CD14-positive monocyte (primary cell): ENCODE data around the gene PLA2G6. TPM values are rescaled to one million over a fixed set of nuclear protein-coding genes. Genes with fewer than 3 reads are reported as not detected.

Source experiments
- DNase-seq, 3 donors: peaks; one replicate each; pipeline ENCODE4 v3.0.0-alpha.2; 2011 to 2022
- H2AFZ ChIP-seq: 2 replicates; pipeline ENCODE4 v1.6.0; 2012; ENCODE audit warnings: mild to moderate bottlenecking, low read depth, low read length, inconsistent platforms; ENCODE audit not compliant: insufficient read depth, poor library complexity, severe bottlenecking
- H3K27ac ChIP-seq, 2 donors: 1 replicate in 1 of 2; 2 replicates in 1 of 2; pipeline ENCODE4 v1.5.1; 2012 to 2013; ENCODE audit warnings: low read length in 2 of 2, control low read depth in 1 of 2, inconsistent platforms in 1 of 2, low read depth in 1 of 2, mild to moderate bottlenecking in 1 of 2
- H3K27me3 ChIP-seq, 2 donors: one replicate each; pipeline versions ENCODE4 v1.6.0 to v1.6.1; 2011 to 2013; ENCODE audit warnings: low read length in 2 of 2; ENCODE audit not compliant: control insufficient read depth in 2 of 2, insufficient read depth in 2 of 2
- H3K36me3 ChIP-seq, 2 donors: replicated peaks in 1 of 2; 1 replicate in 1 of 2; 2 replicates in 1 of 2; pipeline versions ENCODE4 v1.5.1 to v1.6.1; 2012 to 2013; ENCODE audit warnings: low read length in 2 of 2, control low read depth in 1 of 2, inconsistent platforms in 1 of 2, mild to moderate bottlenecking in 1 of 2; ENCODE audit not compliant: insufficient read depth in 2 of 2, control insufficient read depth in 1 of 2
- H3K4me1 ChIP-seq, 2 donors: 1 replicate in 1 of 2; 2 replicates in 1 of 2; pipeline versions ENCODE4 v1.5.1 to v1.6.1; 2012 to 2013; ENCODE audit warnings: low read length in 2 of 2, control low read depth in 1 of 2, inconsistent platforms in 1 of 2, mild to moderate bottlenecking in 1 of 2, moderate library complexity in 1 of 2; ENCODE audit not compliant: insufficient read depth in 2 of 2, control insufficient read depth in 1 of 2
- H3K4me2 ChIP-seq: replicated peaks from 2 replicates; pipeline ENCODE3; 2012; ENCODE audit warnings: low read length, moderate library complexity, mild to moderate bottlenecking; ENCODE audit not compliant: poor library complexity, severe bottlenecking; ENCODE audit errors: extremely low read depth
- H3K4me3 ChIP-seq, 3 experiments: fragments of 200-600 bp in 1 of 3; sonication (generic) in 1 of 3; replicated peaks in 1 of 3; 1 replicate in 2 of 3; 2 replicates in 1 of 3; pipeline ENCODE4 v1.5.1; 2011 to 2013; ENCODE audit warnings: low read length in 3 of 3, mild to moderate bottlenecking in 3 of 3, control low read depth in 2 of 3, low read depth in 2 of 3, inconsistent platforms in 1 of 3, moderate library complexity in 1 of 3
- H3K79me2 ChIP-seq: 2 replicates; pipeline ENCODE4 v1.6.0; 2012; ENCODE audit warnings: mild to moderate bottlenecking, control low read depth, inconsistent platforms, low read length, moderate library complexity; ENCODE audit not compliant: insufficient read depth
- H3K9ac ChIP-seq: 2 replicates; pipeline ENCODE4 v1.6.0; 2017; ENCODE audit warnings: low read length, mild to moderate bottlenecking; ENCODE audit not compliant: insufficient read depth, poor library complexity, severe bottlenecking
- H3K9me3 ChIP-seq, 2 donors: replicated peaks in 1 of 2; 1 replicate in 1 of 2; 2 replicates in 1 of 2; pipeline versions ENCODE4 v1.5.1 to v1.6.1; 2012 to 2013; ENCODE audit warnings: low read length in 2 of 2, control low read depth in 1 of 2; ENCODE audit not compliant: control insufficient read depth in 1 of 2, insufficient read depth in 1 of 2
- H4K20me1 ChIP-seq: 2 replicates; pipeline ENCODE4 v1.6.0; 2012; ENCODE audit warnings: mild to moderate bottlenecking, low read length, control low read depth, moderate library complexity; ENCODE audit not compliant: insufficient read depth
- H3K27ac Mint-ChIP-seq, 7 donors: one replicate each; pipeline ENCODE4 v1.8.0; 2020; ENCODE audit warnings: mild to moderate bottlenecking in 7 of 7, mixed read lengths in 7 of 7, moderate library complexity in 6 of 7, inconsistent platforms in 2 of 7
- H3K27me3 Mint-ChIP-seq, 3 donors: one replicate each; pipeline ENCODE4 v1.8.0; 2021 to 2022; ENCODE audit warnings: low read depth in 3 of 3, mild to moderate bottlenecking in 3 of 3, mixed read lengths in 3 of 3, moderate library complexity in 3 of 3, inconsistent platforms in 1 of 3
- H3K36me3 Mint-ChIP-seq, 2 donors: one replicate each; pipeline ENCODE4 v1.8.0; 2020; ENCODE audit warnings: mixed read lengths in 2 of 2, inconsistent platforms in 1 of 2, mild to moderate bottlenecking in 1 of 2
- H3K4me1 Mint-ChIP-seq: one replicate; pipeline ENCODE4 v1.8.0; 2020; ENCODE audit warnings: mild to moderate bottlenecking, mixed read lengths
- H3K4me3 Mint-ChIP-seq, 2 donors: one replicate each; pipeline ENCODE4 v1.8.0; 2020; ENCODE audit warnings: mild to moderate bottlenecking in 2 of 2, mixed read lengths in 2 of 2, moderate library complexity in 1 of 2
- H3K9me3 Mint-ChIP-seq, 7 donors: one replicate each; pipeline ENCODE4 v1.8.0; 2020 to 2022; ENCODE audit warnings: mixed read lengths in 7 of 7, mild to moderate bottlenecking in 6 of 7, moderate library complexity in 6 of 7, inconsistent platforms in 2 of 7
- CTCF ChIP-seq: fragments of 200-600 bp; IDR thresholded peaks from one replicate; pipeline ENCODE4 v1.8.0; 2022; ENCODE audit warnings: antibody characterized with exemption, mild to moderate bottlenecking
- WGBS: methylation state at CpG from one replicate; pipeline ENCODE4 v1.1.5; 2013; ENCODE audit warnings: missing lambda C conversion rate; ENCODE audit not compliant: insufficient coverage; 5-methylcytosine and 5-hydroxymethylcytosine counted together
- intact Hi-C, 2 donors: fragments of 100-400 bp; cut with micrococcal nuclease; formaldehyde crosslinking; loops; one replicate each; pipeline versions ENCODE4 v1.15.0 to v1.15.1; 2023
- polyA plus RNA-seq, 3 donors: library from polyadenylated mRNA; depleted of rRNA in 1 of 3; unstranded in 2 of 3; stranded (reverse) in 1 of 3; fragments of 300-500 nt in 2 of 3; fragments of >200 nt in 1 of 3; fragmentation: Illumina TruSeq in 2 of 3; gene quantifications; 1 replicate in 2 of 3; 2 replicates in 1 of 3; pipeline ENCODE4 v1.2.3, GENCODE V29; 2012 to 2021

PLA2G6 gene
- polyA plus RNA-seq, 3 donors = 0.43 to 8.3 (median 0.62) TPM

GRCh38 chr22:38078046-38078840, 103.4 kb downstream of the PLA2G6 start:
- peaks cover 33 to 40% (median 33%) of the 10 kb centered on the region in 3 donors for H3K27me3 Mint-ChIP-seq
- peak overlapping the region in 1 of 7 donors; percentile 41 for H3K27ac Mint-ChIP-seq
- peaks cover 6 to 18% of the 10 kb centered on the region in 2 donors for H3K4me1 ChIP-seq
- no peaks in the 10 kb centered on the region for H3K79me2 ChIP-seq
- no peak overlapping the region for H3K27ac ChIP-seq
- no peak overlapping the region for H3K4me3 ChIP-seq
- WGBS = 74% methylated on average over 17 of the region's 22 CpGs
- H3K9ac ChIP-seq = no peak overlapping the region
- H3K27me3 ChIP-seq = peaks cover 9 to 32% of the 10 kb centered on the region in 2 donors
- H2AFZ ChIP-seq = no peak overlapping the region
- intact Hi-C loops = no loop called here
- H3K36me3 ChIP-seq = peaks cover 14 to 20% of the 10 kb centered on the region in 2 donors
- DNase-seq = no peak
- no peak for TF ChIP-seq CTCF
- H3K4me2 ChIP-seq = no peak overlapping the region
- no peaks in the 10 kb centered on the region for H4K20me1 ChIP-seq
- H3K9me3 Mint-ChIP-seq = peaks cover 0 to 8% (median 0%) of the 10 kb centered on the region in 7 donors
- no peak overlapping the region for H3K4me3 Mint-ChIP-seq
- H3K9me3 ChIP-seq = no peaks in the 10 kb centered on the region
- peaks cover 11 to 15% of the 10 kb centered on the region in 2 donors for H3K36me3 Mint-ChIP-seq
- H3K4me1 Mint-ChIP-seq = peaks cover 2% of the 10 kb centered on the region

- WGBS = 88% methylated on average over 14 of the region's 14 CpGs
- H2AFZ ChIP-seq = no peak overlapping the region
Measured at GRCh38 chr22:38077595-38077994, 104.0 kb downstream of the PLA2G6 start.

More at GRCh38 chr22:38077595-38077994, 104.0 kb downstream of the PLA2G6 start:
- H3K27ac Mint-ChIP-seq = no peak overlapping the region
- peaks cover 6 to 18% of the 10 kb centered on the region in 2 donors for H3K4me1 ChIP-seq
- H3K4me3 Mint-ChIP-seq = no peak overlapping the region
- no peaks in the 10 kb centered on the region for H3K79me2 ChIP-seq
- H3K36me3 ChIP-seq = peaks cover 19 to 26% of the 10 kb centered on the region in 2 donors
- peaks cover 27 to 33% (median 28%) of the 10 kb centered on the region in 3 donors for H3K27me3 Mint-ChIP-seq
- no peak overlapping the region for H3K9ac ChIP-seq
- no peak for DNase-seq
- H3K27me3 ChIP-seq = peaks cover 9 to 26% of the 10 kb centered on the region in 2 donors
- peaks cover 18 to 22% of the 10 kb centered on the region in 2 donors for H3K36me3 Mint-ChIP-seq
- no peak for TF ChIP-seq CTCF
- no peak overlapping the region for H3K4me3 ChIP-seq
- no peak overlapping the region for H3K4me2 ChIP-seq
- no peaks in the 10 kb centered on the region for H3K9me3 ChIP-seq
- H3K27ac ChIP-seq = no peak overlapping the region
- peaks cover 2% of the 10 kb centered on the region for H3K4me1 Mint-ChIP-seq
- peaks cover 0 to 6% (median 0%) of the 10 kb centered on the region in 7 donors for H3K9me3 Mint-ChIP-seq
- H4K20me1 ChIP-seq = no peaks in the 10 kb centered on the region
- intact Hi-C loops = no loop called here
